ENCODE results near the gene SENP6.

SENP6 gene

DNA sequence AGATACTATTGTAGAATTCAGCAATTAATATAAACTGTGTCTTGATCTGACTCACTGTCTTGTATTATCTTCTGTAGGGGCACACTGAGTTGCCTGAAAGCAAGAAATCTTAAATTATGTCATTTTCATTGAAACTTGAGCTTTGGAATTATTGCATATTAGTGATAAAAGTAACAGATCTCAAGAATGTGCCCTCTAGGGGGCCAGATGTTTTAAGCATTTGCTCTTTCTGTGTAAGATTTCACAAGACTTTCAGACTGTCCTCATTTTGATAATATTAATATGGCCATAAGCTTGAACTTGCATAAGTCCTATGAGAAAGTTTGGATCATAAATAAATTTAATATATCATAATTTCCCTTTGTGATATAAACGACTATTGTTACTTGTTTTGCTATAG is 91.9 kb downstream of the SENP6 start:
- TF ChIP-seq, protein P1, sequence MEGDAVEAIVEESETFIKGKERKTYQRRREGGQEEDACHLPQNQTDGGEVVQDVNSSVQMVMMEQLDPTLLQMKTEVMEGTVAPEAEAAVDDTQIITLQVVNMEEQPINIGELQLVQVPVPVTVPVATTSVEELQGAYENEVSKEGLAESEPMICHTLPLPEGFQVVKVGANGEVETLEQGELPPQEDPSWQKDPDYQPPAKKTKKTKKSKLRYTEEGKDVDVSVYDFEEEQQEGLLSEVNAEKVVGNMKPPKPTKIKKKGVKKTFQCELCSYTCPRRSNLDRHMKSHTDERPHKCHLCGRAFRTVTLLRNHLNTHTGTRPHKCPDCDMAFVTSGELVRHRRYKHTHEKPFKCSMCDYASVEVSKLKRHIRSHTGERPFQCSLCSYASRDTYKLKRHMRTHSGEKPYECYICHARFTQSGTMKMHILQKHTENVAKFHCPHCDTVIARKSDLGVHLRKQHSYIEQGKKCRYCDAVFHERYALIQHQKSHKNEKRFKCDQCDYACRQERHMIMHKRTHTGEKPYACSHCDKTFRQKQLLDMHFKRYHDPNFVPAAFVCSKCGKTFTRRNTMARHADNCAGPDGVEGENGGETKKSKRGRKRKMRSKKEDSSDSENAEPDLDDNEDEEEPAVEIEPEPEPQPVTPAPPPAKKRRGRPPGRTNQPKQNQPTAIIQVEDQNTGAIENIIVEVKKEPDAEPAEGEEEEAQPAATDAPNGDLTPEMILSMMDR (IDR thresholded peaks at IDR 0.05), result no peak

DNA sequence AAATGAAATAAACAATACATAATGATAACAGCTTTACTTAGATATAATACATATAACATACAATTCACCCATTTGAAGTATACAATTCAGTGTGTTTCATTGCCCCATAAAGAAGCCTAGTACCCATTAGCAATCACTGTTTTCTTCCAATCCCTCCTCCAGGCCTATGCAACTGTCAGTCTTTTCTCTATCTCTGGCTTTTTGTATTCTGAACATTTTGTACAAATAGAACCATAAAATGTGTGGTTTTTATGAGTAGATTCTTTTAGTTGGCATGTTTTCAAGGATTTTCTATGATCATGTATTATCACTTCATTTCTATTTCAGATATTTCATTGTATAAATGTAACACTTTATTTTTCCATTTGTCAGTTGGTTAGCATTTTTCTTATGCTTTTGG is 92.7 kb downstream of the SENP6 start:
- TF ChIP-seq, protein P1 (IDR thresholded peaks at IDR 0.05), result no peak

DNA sequence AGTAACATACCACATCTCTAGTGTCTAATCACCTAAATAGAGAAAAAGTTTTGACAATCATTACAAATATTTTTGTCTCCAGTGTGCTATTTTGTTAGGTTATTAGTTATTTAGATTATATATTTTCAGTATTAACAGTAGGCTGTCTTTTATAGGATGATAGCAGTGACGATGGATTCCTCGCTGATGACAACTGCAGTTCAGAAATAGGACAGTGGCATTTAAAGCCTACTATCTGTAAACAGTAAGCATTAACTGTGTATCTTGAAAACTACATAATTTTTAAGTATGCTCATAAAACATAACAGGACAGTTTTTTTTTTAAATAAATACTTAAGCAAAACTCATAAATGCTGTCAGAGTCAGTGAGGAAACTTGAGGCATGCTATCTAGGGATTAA is 109.5 kb downstream of the SENP6 start:
- TF ChIP-seq, protein P1 (IDR thresholded peaks at IDR 0.05), result no peak

- TF ChIP-seq, protein P1 (IDR thresholded peaks at IDR 0.05), result no peak
Measured at GRCh38 chr6:75719133-75719532, 117.5 kb downstream of the SENP6 start.

DNA sequence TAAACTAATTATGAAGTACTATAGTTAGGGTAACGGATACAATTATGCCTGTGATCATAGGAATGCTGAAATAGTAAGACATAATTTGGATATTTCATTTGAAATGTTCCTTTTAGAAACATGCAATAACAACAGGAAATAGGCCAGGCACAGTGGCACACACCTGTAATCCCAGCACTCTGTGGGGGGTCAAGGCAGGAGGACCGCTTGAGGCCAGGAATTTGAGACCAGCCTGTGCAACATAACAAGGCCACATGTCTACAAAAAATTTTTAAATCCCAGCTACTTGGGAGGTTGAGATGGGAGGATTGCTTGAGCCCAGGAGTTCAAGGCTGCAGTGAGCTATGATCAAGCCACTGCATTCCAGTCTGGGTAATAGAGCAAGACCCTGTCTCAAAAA is 121.7 kb downstream of the SENP6 start:
- TF ChIP-seq, protein P1 (IDR thresholded peaks at IDR 0.05), result no peak

DNA sequence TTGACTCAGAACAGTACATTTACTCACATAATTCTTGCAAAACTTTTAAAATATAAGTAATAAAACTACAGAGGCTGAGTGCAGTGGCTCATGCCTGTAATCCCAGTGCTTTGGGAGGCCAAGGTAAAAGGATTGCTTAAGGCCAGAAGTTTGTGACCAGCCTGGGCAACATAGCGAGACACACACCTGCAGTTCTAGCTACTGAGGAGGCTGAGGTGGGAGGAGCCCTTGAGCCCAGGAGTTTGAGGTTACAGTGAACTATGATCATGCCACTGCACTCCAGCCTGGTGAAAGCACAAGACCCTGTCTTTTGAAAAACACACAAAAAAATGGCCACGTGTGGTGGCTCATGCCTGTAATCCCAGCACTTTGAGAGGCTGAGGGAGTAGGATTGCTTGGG is 125.5 kb downstream of the SENP6 start:
- TF ChIP-seq, protein P1 (IDR thresholded peaks at IDR 0.05), result no peak

DNA sequence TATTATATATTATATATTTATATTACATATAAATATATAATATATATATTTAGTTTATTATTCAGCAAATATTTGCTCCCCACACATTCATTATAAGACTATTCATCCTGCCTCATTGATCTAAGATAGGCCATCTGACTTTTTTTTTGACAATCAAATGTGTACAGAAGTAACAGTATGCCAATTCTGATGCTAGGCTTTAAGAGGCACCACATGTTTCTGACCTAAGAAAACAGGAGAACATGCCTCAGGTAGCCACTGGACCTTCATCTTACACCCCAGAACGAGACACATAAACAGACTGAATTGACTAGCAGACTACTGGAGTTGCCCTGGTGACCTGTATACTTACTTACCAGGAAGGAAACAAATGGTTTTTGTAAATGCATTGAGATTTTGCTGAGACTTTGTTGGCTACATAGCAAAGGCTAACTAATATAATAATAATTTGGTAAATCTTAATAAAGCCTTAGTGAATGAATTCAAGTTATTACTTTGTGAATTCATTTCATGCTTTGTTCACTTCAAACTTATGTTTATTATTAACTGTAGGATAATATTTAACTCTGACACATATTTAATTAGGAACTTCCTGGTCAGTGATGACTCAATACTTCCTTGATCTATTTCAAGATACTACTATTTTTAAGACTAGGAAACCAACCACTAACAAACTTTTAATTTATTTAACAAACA is 134.0 kb downstream of the SENP6 start:
- TF ChIP-seq, protein P1 (IDR thresholded peaks at IDR 0.05), result no peak

- TF ChIP-seq, protein P1 (IDR thresholded peaks at IDR 0.05), result no peak
Measured at GRCh38 chr6:75743971-75744370, 142.3 kb downstream of the SENP6 start.

Data from LNCAP (cell line).